ENCODE data around the gene PCDHB16.
"Not testable (repeated sequence)": the region's sequence is repeated elsewhere in the genome, so short reads cannot be mapped to it uniquely, and the experiment has no call there.

PCDHB16 gene

DNA sequence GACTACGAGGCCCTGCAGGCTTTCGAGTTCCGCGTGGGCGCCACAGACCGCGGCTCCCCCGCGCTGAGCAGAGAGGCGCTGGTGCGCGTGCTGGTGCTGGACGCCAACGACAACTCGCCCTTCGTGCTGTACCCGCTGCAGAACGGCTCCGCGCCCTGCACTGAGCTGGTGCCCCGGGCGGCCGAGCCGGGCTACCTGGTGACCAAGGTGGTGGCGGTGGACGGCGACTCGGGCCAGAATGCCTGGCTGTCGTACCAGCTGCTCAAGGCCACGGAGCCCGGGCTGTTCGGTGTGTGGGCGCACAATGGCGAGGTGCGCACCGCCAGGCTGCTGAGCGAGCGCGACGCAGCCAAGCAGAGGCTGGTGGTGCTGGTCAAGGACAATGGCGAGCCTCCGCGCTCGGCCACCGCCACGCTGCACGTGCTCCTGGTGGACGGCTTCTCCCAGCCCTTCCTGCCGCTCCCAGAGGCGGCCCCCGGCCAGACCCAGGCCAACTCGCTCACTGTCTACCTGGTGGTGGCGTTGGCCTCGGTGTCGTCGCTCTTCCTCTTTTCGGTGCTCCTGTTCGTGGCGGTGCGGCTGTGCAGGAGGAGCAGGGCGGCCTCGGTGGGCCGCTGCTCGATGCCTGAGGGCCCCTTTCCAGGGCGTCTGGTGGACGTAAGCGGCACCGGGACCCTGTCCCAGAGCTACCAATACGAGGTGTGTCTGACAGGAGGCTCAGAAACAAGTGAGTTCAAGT lies 2.1 kb downstream of the PCDHB16 start:
- not testable (repeated sequence) for FAIRE-seq

DNA sequence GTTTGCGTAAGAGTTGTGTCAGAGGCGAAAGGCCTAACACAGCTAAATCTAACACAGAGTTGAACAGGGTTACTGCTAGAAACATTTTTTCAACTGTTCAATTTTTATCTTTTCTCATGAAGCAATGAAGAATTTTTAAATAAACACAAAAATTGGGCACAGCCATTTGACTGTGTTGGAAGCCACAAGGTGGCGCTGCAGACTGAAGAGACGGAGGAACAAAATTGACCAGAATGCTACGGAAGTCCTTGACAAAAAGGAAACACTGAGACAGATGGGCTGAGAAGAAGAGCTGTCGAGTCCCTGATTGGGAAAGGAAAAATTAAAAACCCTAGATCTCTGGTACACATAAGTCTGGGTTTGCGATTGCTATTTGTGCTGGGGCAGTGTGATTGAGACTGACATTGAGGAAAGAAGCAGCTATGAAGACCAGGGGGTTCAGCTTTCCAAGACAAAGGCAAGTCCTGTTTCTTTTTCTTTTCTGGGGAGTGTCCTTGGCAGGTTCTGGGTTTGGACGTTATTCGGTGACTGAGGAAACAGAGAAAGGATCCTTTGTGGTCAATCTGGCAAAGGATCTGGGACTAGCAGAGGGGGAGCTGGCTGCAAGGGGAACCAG lies 4.8 kb downstream of the PCDHB16 start, which contains the start of gene PCDHB9:
PCDHB9 (plus strand) TSS at position 265 of the 616 bp plus-strand sequence; CDS start at position 423, 158 bp downstream.
- peak; percentile 90 for FAIRE-seq

- not testable (repeated sequence) for FAIRE-seq
These were observed 6.5 kb downstream of the PCDHB16 start for GRCh38 chr5:141188682-141189081.

- not testable (repeated sequence) for FAIRE-seq
These were observed 6.9 kb downstream of the PCDHB16 start for GRCh38 chr5:141189131-141189530.

- FAIRE-seq: peak; percentile 61
These were observed 10.0 kb downstream of the PCDHB16 start, which contains the start of gene PCDHB10 for GRCh38 chr5:141192110-141192725. Gene PCDHB10 (plus strand): TSS chr5:141192353. CDS start chr5:141192553, 200 bp downstream.

GRCh38 chr5:141194332-141194731 lies 12.1 kb downstream of the PCDHB16 start:
- FAIRE-seq: not testable (repeated sequence)

DNA sequence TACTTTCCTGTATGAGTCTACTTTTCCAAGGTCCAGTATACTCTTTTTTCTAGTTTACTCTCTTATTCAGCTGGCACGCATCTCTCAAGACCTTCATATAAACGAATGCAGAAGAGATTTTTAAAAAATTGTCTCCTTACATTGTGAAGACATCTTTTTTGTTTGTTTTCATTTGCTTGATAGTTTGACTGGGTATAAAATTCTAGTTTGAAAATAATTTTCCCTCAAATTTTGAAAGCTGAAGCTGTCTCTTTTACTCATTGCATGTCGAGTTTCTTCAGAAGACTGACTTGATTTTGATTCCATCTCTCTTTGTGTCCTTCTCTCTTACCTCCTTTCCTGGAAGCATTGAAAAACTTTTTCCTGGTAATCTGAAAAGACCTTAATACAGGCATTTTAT lies 14.2 kb downstream of the PCDHB16 start:
- no peak for FAIRE-seq

- peak; percentile 63 for FAIRE-seq
These were observed 17.4 kb downstream of the PCDHB16 start, which contains the start of gene PCDHB11 for GRCh38 chr5:141199359-141200235. Gene PCDHB11 (plus strand): TSS chr5:141199627. CDS start chr5:141199775, 148 bp downstream.

- FAIRE-seq: not testable (repeated sequence)
These were observed 18.9 kb downstream of the PCDHB16 start for GRCh38 chr5:141201126-141201525.

GRCh38 chr5:141201646-141202045 lies 19.5 kb downstream of the PCDHB16 start:
- not testable (repeated sequence) for FAIRE-seq

DNA sequence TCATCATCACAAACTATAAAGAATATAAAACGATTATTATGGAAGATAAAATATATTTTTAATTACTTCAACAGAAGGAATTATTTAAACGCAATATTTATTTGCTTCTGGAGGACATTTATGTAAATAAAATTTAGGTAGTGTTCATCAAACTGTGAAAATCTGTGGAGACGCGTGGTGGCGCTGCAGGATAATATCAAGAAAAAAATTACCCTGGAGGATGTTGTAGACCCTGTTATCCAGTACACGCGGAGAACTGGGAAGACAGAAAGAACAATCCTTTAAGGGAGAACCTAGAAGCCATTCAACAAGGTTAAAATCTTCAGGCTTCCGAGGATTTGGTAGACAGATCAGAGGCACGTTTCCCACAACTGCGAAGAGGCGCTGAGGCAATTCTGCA lies 26.3 kb downstream of the PCDHB16 start, which contains the start of gene PCDHB12:
PCDHB12 (plus strand) TSS at position 242 of the 400 bp plus-strand sequence. CDS start 189 bp downstream, outside the sequence.
- no peak for FAIRE-seq

DNA sequence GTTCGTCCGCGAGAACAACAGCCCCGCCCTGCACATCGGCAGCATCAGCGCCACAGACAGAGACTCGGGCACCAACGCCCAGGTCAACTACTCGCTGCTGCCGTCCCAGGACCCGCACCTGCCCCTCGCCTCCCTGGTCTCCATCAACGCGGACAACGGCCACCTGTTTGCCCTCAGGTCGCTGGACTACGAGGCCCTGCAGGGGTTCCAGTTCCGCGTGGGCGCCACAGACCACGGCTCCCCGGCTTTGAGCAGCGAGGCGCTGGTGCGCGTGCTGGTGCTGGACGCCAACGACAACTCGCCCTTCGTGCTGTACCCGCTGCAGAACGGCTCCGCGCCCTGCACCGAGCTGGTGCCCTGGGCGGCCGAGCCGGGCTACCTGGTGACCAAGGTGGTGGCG lies 28.1 kb downstream of the PCDHB16 start:
- FAIRE-seq: not testable (repeated sequence)

DNA sequence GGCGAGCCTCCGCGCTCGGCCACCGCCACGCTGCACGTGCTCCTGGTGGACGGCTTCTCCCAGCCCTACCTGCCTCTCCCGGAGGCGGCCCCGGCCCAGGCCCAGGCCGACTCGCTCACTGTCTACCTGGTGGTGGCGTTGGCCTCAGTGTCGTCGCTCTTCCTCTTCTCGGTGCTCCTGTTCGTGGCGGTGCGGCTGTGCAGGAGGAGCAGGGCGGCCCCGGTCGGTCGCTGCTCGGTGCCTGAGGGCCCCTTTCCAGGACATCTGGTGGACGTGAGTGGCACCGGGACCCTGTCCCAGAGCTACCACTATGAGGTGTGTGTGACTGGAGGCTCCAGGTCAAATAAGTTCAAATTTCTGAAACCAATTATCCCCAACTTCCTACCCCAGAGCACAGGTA lies 28.7 kb downstream of the PCDHB16 start:
- not testable (repeated sequence) for FAIRE-seq

DNA sequence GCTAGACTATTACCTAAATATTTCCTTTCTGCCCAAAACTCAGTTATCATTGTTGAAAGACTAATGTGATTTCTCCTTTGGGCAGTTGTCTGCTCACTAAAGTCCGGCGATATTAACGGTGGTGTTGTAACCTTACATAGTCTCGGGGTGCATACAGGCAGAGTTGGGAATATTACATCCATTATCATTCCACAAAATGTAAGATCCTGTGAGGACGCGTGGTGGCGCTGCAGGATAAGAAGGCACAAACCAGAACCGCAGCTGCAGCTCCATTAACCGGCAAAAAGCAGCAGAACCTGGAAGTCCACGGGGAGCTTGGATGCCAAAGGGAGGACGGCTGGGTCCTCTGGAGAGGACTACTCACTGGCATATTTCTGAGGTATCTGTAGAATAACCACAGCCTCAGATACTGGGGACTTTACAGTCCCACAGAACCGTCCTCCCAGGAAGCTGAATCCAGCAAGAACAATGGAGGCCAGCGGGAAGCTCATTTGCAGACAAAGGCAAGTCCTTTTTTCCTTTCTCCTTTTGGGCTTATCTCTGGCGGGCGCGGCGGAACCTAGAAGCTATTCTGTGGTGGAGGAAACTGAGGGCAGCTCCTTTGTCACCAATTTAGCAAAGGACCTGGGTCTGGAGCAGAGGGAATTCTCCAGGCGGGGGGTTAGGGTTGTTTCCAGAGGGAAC lies 31.6 kb downstream of the PCDHB16 start, which contains the start of gene PCDHB13:
PCDHB13 (plus strand) TSS at position 264 of the 684 bp plus-strand sequence; CDS start at position 469, 205 bp downstream.
- FAIRE-seq: not testable (repeated sequence)

- FAIRE-seq: not testable (repeated sequence)
These were observed 32.4 kb downstream of the PCDHB16 start for GRCh38 chr5:141214583-141214982.

DNA sequence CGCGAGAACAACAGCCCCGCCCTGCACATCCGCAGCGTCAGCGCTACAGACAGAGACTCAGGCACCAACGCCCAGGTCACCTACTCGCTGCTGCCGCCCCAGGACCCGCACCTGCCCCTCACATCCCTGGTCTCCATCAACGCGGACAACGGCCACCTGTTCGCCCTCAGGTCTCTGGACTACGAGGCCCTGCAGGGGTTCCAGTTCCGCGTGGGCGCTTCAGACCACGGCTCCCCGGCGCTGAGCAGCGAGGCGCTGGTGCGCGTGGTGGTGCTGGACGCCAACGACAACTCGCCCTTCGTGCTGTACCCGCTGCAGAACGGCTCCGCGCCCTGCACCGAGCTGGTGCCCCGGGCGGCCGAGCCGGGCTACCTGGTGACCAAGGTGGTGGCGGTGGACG lies 33.3 kb downstream of the PCDHB16 start:
- FAIRE-seq: not testable (repeated sequence)

GRCh38 chr5:141216035-141216434 lies 33.8 kb downstream of the PCDHB16 start:
- not testable (repeated sequence) for FAIRE-seq

- FAIRE-seq: peak; percentile 94
These were observed 41.1 kb downstream of the PCDHB16 start, which contains the start of gene PCDHB14 for GRCh38 chr5:141223112-141223783. Gene PCDHB14 (plus strand): TSS chr5:141223343. CDS start chr5:141223506, 163 bp downstream.

DNA sequence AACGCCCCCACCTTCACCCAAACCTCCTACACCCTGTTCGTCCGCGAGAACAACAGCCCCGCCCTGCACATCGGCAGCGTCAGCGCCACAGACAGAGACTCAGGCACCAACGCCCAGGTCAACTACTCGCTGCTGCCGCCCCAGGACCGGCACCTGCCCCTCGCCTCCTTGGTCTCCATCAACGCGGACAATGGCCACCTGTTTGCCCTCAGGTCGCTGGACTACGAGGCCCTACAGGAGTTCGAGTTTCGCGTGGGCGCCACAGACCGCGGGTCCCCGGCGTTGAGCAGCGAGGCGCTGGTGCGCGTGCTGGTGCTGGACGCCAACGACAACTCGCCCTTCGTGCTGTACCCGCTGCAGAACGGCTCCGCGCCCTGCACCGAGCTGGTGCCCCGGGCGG lies 42.7 kb downstream of the PCDHB16 start:
- FAIRE-seq: not testable (repeated sequence)

DNA sequence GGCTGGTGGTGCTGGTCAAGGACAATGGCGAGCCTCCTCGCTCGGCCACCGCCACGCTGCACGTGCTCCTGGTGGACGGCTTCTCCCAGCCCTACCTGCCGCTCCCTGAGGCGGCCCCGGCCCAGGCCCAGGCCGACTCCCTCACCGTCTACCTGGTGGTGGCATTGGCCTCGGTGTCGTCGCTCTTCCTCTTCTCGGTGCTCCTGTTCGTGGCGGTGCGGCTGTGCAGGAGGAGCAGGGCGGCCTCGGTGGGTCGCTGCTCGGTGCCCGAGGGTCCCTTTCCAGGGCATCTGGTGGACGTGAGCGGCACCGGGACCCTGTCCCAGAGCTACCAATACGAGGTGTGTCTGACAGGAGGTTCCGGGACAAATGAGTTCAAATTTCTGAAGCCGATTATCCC lies 43.2 kb downstream of the PCDHB16 start:
- not testable (repeated sequence) for FAIRE-seq
